SK-N-SH treated with all-trans-retinoic acid at 6 μM for 48 hours (cell line): ENCODE results near the gene CPVL.

ENCODE experiments used
- ATAC-seq: fragments of 200-7000 bp; cut with Tn5 transposase; 3 replicates; pipeline ENCODE4 v1.9.1; 2020; ENCODE audit warnings: mild to moderate bottlenecking, moderate library complexity
- ARNTL ChIP-seq: fragments of 450-650 bp; formaldehyde crosslinking; IDR thresholded peaks from 2 replicates; pipeline ENCODE4 v1.5.0; 2020; ENCODE audit warnings: low read depth, mild to moderate bottlenecking, moderate library complexity, borderline replicate concordance
- BACH2 ChIP-seq: fragments of 250-450 bp; sonication (Bioruptor Pico); IDR thresholded peaks from 2 replicates; pipeline ENCODE4 v1.9.0; 2021; ENCODE audit warnings: mild to moderate bottlenecking, borderline replicate concordance
- CSDC2 ChIP-seq: fragments of 250-450 bp; sonication (Bioruptor Pico); IDR thresholded peaks from 2 replicates; pipeline ENCODE4 v1.5.0; 2020; ENCODE audit warnings: mild to moderate bottlenecking, moderate library complexity
- CSRNP3 ChIP-seq: fragments of 250-450 bp; sonication (Bioruptor Pico); IDR thresholded peaks from 2 replicates; pipeline ENCODE4 v1.5.1; 2021; ENCODE audit warnings: mild to moderate bottlenecking, moderate library complexity
- ESRRG ChIP-seq: fragments of 250-450 bp; sonication (Bioruptor Pico); IDR thresholded peaks from 2 replicates; pipeline ENCODE4 v1.6.1; 2021; ENCODE audit warnings: mild to moderate bottlenecking
- ISL1 ChIP-seq: fragments of 250-450 bp; sonication (Bioruptor Pico); IDR thresholded peaks from 2 replicates; pipeline ENCODE4 v2.1.2; 2022; ENCODE audit warnings: mild to moderate bottlenecking, moderate library complexity
- OSR1 ChIP-seq: fragments of 250-450 bp; sonication (Bioruptor Pico); IDR thresholded peaks from 2 replicates; pipeline ENCODE4 v1.8.0; 2022; ENCODE audit warnings: moderate library complexity, mild to moderate bottlenecking, inconsistent platforms
- PATZ1 ChIP-seq: fragments of 250-450 bp; sonication (Bioruptor Pico); IDR thresholded peaks from 2 replicates; pipeline ENCODE4 v1.8.0; 2020; ENCODE audit warnings: mild to moderate bottlenecking, moderate library complexity, borderline replicate concordance
- TOX ChIP-seq: fragments of 250-450 bp; sonication (Bioruptor Pico); IDR thresholded peaks from 2 replicates; pipeline ENCODE4 v1.8.0; 2021; ENCODE audit warnings: mild to moderate bottlenecking, moderate library complexity, borderline replicate concordance
- TSHZ2 ChIP-seq: fragments of 250-450 bp; sonication (Bioruptor Pico); IDR thresholded peaks from 2 replicates; pipeline ENCODE4 v1.5.0; 2020; ENCODE audit warnings: mild to moderate bottlenecking, moderate library complexity
- ZC3H10 ChIP-seq: fragments of 250-450 bp; sonication (Bioruptor Pico); IDR thresholded peaks from 2 replicates; pipeline ENCODE4 v1.5.1; 2021; ENCODE audit warnings: mild to moderate bottlenecking, moderate library complexity
- ZFP3 ChIP-seq: fragments of 250-450 bp; sonication (Bioruptor Pico); IDR thresholded peaks from 2 replicates; pipeline ENCODE4 v1.5.0; 2020; ENCODE audit warnings: mild to moderate bottlenecking, moderate library complexity
- ZFP30 ChIP-seq: fragments of 450-650 bp; formaldehyde crosslinking; IDR thresholded peaks from 2 replicates; pipeline ENCODE4 v1.5.0; 2022; ENCODE audit warnings: mild to moderate bottlenecking, moderate library complexity
- ZNF565 ChIP-seq: fragments of 450-650 bp; formaldehyde crosslinking; conservative IDR thresholded peaks from 2 replicates; pipeline ENCODE4 v1.5.0; 2020; ENCODE audit warnings: low read depth, mild to moderate bottlenecking, moderate library complexity
- ZNF70 ChIP-seq: fragments of 450-650 bp; formaldehyde crosslinking; IDR thresholded peaks from 2 replicates; pipeline ENCODE4 v1.5.0; 2020; ENCODE audit warnings: mild to moderate bottlenecking, moderate library complexity
- ZNF8 ChIP-seq: fragments of 450-650 bp; formaldehyde crosslinking; IDR thresholded peaks from 2 replicates; pipeline ENCODE4 v1.5.0; 2020; ENCODE audit warnings: mild to moderate bottlenecking, moderate library complexity

CPVL gene

GRCh38 chr7:28956608-28957063 lies 189.7 kb downstream of the CPVL start (continued):
- TF ChIP-seq TSHZ2 (CRISPR knock-in tag) = peak; percentile 17; the same call in 1 of the 2 replicates

- peak; percentile 43 for ATAC-seq
- TF ChIP-seq BACH2 (CRISPR knock-in tag) (no peak), TSHZ2 (CRISPR knock-in tag) (0 out of 2 replicates have a peak, but pooled peaks have one; percentile 22)
Observed at GRCh38 chr7:28955718-28956607, 190.4 kb downstream of the CPVL start.

- ATAC-seq = no peak
Observed at GRCh38 chr7:28955356-28955717, 191.0 kb downstream of the CPVL start.

GRCh38 chr7:28954946-28955345 lies 191.4 kb downstream of the CPVL start:
- no peak for TF ChIP-seq ZFP3 (CRISPR knock-in tag)
- no peak for TF ChIP-seq TSHZ2 (CRISPR knock-in tag)
- no peak for TF ChIP-seq ARNTL (CRISPR knock-in tag)
- no peak for TF ChIP-seq ZNF565 (CRISPR knock-in tag)
- TF ChIP-seq ZC3H10 (CRISPR knock-in tag) = no peak
- TF ChIP-seq ZNF70 (CRISPR knock-in tag) = no peak
- no peak for TF ChIP-seq ZNF8 (CRISPR knock-in tag)
- no peak for TF ChIP-seq ZFP30 (CRISPR knock-in tag)
- no peak for TF ChIP-seq CSRNP3 (CRISPR knock-in tag)
- no peak for ATAC-seq

More at GRCh38 chr7:28955356-28955717, 191.0 kb downstream of the CPVL start:
- TF ChIP-seq CSDC2 (CRISPR knock-in tag) (no peak), ARNTL (CRISPR knock-in tag) (no peak), ZFP30 (CRISPR knock-in tag) (no peak), ZFP3 (CRISPR knock-in tag) (no peak)

GRCh38 chr7:28954471-28954870 lies 191.9 kb downstream of the CPVL start:
- ATAC-seq = no peak

More at GRCh38 chr7:28954471-28954870, 191.9 kb downstream of the CPVL start:
- TF ChIP-seq ISL1 (no peak), ZC3H10 (CRISPR knock-in tag) (no peak), TOX (CRISPR knock-in tag) (no peak), ZNF565 (CRISPR knock-in tag) (no peak), PATZ1 (CRISPR knock-in tag) (no peak), ZFP3 (CRISPR knock-in tag) (no peak), ESRRG (no peak), OSR1 (CRISPR knock-in tag) (no peak)
